Glutamatergic neuron (in vitro differentiated cells): ENCODE data around the gene AOAH. TPM values are rescaled to one million over a fixed set of nuclear protein-coding genes. Genes with fewer than 3 reads are reported as not detected.
"Not testable (repeated sequence)": the region's sequence is repeated elsewhere in the genome, so short reads cannot be mapped to it uniquely, and the experiment has no call there.

Source experiments
- DNase-seq: peaks from one replicate; pipeline ENCODE4 v3.0.0; 2022
- H3K27ac Mint-ChIP-seq: one replicate; pipeline ENCODE4 v1.8.0; 2020; ENCODE audit warnings: mild to moderate bottlenecking, mixed read lengths, inconsistent platforms; ENCODE audit not compliant: unreplicated experiment
- H3K27me3 Mint-ChIP-seq: one replicate; pipeline ENCODE4 v1.8.0; 2020; ENCODE audit warnings: mild to moderate bottlenecking, moderate library complexity, mixed read lengths, inconsistent platforms; ENCODE audit not compliant: unreplicated experiment
- H3K36me3 Mint-ChIP-seq: one replicate; pipeline ENCODE4 v1.8.0; 2020; ENCODE audit warnings: mild to moderate bottlenecking, mixed read lengths, inconsistent platforms; ENCODE audit not compliant: unreplicated experiment
- H3K4me1 Mint-ChIP-seq: one replicate; pipeline ENCODE4 v1.8.0; 2020; ENCODE audit warnings: mild to moderate bottlenecking, low read depth, mixed read lengths, inconsistent platforms; ENCODE audit not compliant: unreplicated experiment
- H3K4me3 Mint-ChIP-seq: one replicate; pipeline ENCODE4 v1.8.0; 2020; ENCODE audit warnings: mild to moderate bottlenecking, mixed read lengths, inconsistent platforms; ENCODE audit not compliant: unreplicated experiment
- H3K9me3 Mint-ChIP-seq: one replicate; pipeline ENCODE4 v1.8.0; 2020; ENCODE audit warnings: mild to moderate bottlenecking, moderate library complexity, mixed read lengths, inconsistent platforms; ENCODE audit not compliant: unreplicated experiment
- CTCF ChIP-seq: fragments of 200-600 bp; sonication (generic); IDR thresholded peaks from one replicate; pipeline ENCODE4 v1.5.0; 2021; ENCODE audit not compliant: partially characterized antibody, unreplicated experiment
- total RNA-seq: library from RNA; stranded (reverse); fragmentation: NEBNext Ultra II Directional; extraction: Animal tissue kit (Norgen Biotek cat#: 25700); gene quantifications from one replicate; pipeline ENCODE4 v1.2.1, GENCODE V29; 2021; ENCODE audit not compliant: unreplicated experiment

The AOAH gene
- total RNA-seq, 1 donor from 2014 or later: not detected

GRCh38 chr7:36653008-36653662 is 71.2 kb downstream of the AOAH start:
- H3K36me3 Mint-ChIP-seq: no peaks in the 10 kb centered on the region
- peak overlapping the region; percentile 67 for H3K4me3 Mint-ChIP-seq
- H3K27ac Mint-ChIP-seq: no peak overlapping the region
- H3K27me3 Mint-ChIP-seq: no peaks in the 10 kb centered on the region
- H3K4me1 Mint-ChIP-seq: peaks cover 12% of the 10 kb centered on the region
- no peak for DNase-seq
- no peak for TF ChIP-seq CTCF
- peaks cover 3% of the 10 kb centered on the region for H3K9me3 Mint-ChIP-seq

- peaks cover 14% of the 10 kb centered on the region for H3K4me1 Mint-ChIP-seq
- no peak for TF ChIP-seq CTCF
- no peak for DNase-seq
- H3K27me3 Mint-ChIP-seq: no peaks in the 10 kb centered on the region
- no peak overlapping the region for H3K4me3 Mint-ChIP-seq
- no peaks in the 10 kb centered on the region for H3K36me3 Mint-ChIP-seq
- H3K9me3 Mint-ChIP-seq: peaks cover 3% of the 10 kb centered on the region
- H3K27ac Mint-ChIP-seq: no peak overlapping the region
Observed at GRCh38 chr7:36652431-36652830, 71.9 kb downstream of the AOAH start.

- no peak for TF ChIP-seq CTCF
- Mint-ChIP-seq H3K36me3 (no peaks in the 10 kb centered on the region), H3K27ac (no peak overlapping the region), H3K9me3 (peaks cover 3% of the 10 kb centered on the region), H3K27me3 (no peaks in the 10 kb centered on the region), H3K4me1 (peaks cover 24% of the 10 kb centered on the region), H3K4me3 (no peak overlapping the region)
- no peak for DNase-seq
Observed at GRCh38 chr7:36651404-36651803, 72.9 kb downstream of the AOAH start.

GRCh38 chr7:36650766-36651312 is 73.5 kb downstream of the AOAH start:
- Mint-ChIP-seq H3K4me3 (no peak overlapping the region), H3K9me3 (peaks cover 3% of the 10 kb centered on the region), H3K27ac (no peak overlapping the region), H3K27me3 (no peaks in the 10 kb centered on the region), H3K36me3 (no peaks in the 10 kb centered on the region), H3K4me1 (peaks cover 26% of the 10 kb centered on the region)
- no peak for TF ChIP-seq CTCF
- no peak for DNase-seq

- Mint-ChIP-seq H3K36me3 (no peaks in the 10 kb centered on the region), H3K4me1 (peaks cover 30% of the 10 kb centered on the region), H3K4me3 (no peak overlapping the region), H3K27me3 (no peaks in the 10 kb centered on the region), H3K9me3 (peaks cover 3% of the 10 kb centered on the region), H3K27ac (no peak overlapping the region)
- no peak for DNase-seq
- no peak for TF ChIP-seq CTCF
Observed at GRCh38 chr7:36650320-36650719, 74.0 kb downstream of the AOAH start.

GRCh38 chr7:36649319-36649718 is 75.0 kb downstream of the AOAH start:
- not testable (repeated sequence) for H3K4me3 Mint-ChIP-seq, H3K27ac Mint-ChIP-seq, DNase-seq, H3K27me3 Mint-ChIP-seq, H3K9me3 Mint-ChIP-seq, H3K36me3 Mint-ChIP-seq
- peaks cover 32% of the 10 kb centered on the region for H3K4me1 Mint-ChIP-seq
